CD4-positive, alpha-beta memory T cell (primary cell): Measurements from ENCODE around the gene TULP3. TPM values are rescaled to one million over a fixed set of nuclear protein-coding genes. Genes with fewer than 3 reads are reported as not detected.

Experiments
- CTCF ChIA-PET: fragments of 350-600 bp; sonication (Branson Sonifier 250); formaldehyde crosslinking; loops from one replicate; lab custom pipeline; 2021; ENCODE audit warnings: inconsistent platforms; ENCODE audit not compliant: partially characterized antibody; lab: Charles Lee
- POLR2A ChIA-PET: fragments of 350-600 bp; sonication (Branson Sonifier 250); formaldehyde crosslinking; loops from one replicate; lab custom pipeline; 2021; ENCODE audit not compliant: partially characterized antibody; lab: Charles Lee
- DNase-seq, 5 donors: peaks; one replicate each; pipeline versions ENCODE4 v3.0.0 to v3.0.0-alpha.2; 2020 to 2022; ENCODE audit warnings: mixed read lengths in 1 of 5
- H3K27ac ChIP-seq: one replicate; pipeline ENCODE4 v1.7.0; 2013; ENCODE audit warnings: low read depth, low read length
- H3K27me3 ChIP-seq: 2 replicates; pipeline ENCODE4 v1.7.0; 2013; ENCODE audit warnings: mild to moderate bottlenecking, low read length, moderate library complexity; ENCODE audit not compliant: insufficient read depth
- H3K36me3 ChIP-seq: 2 replicates; pipeline ENCODE4 v1.7.0; 2013; ENCODE audit warnings: mild to moderate bottlenecking, low read length, moderate library complexity; ENCODE audit not compliant: insufficient read depth
- H3K4me1 ChIP-seq: 2 replicates; pipeline ENCODE4 v1.7.0; 2013; ENCODE audit warnings: mild to moderate bottlenecking, low read length, moderate library complexity; ENCODE audit not compliant: insufficient read depth
- H3K4me3 ChIP-seq, 2 donors: one replicate each; pipeline ENCODE4 v1.7.0; 2013; ENCODE audit warnings: low read length in 2 of 2, mild to moderate bottlenecking in 1 of 2
- H3K9me3 ChIP-seq, 2 donors: one replicate each; pipeline ENCODE4 v1.7.0; 2013; ENCODE audit warnings: low read length in 2 of 2, control low read depth in 1 of 2; ENCODE audit not compliant: control insufficient read depth in 1 of 2
- H3K27ac Mint-ChIP-seq, 7 donors: one replicate each; pipeline ENCODE4 v1.8.0; 2020 to 2021; ENCODE audit warnings: mixed read lengths in 7 of 7, mild to moderate bottlenecking in 6 of 7, inconsistent platforms in 3 of 7, moderate library complexity in 3 of 7
- H3K27me3 Mint-ChIP-seq, 2 donors: one replicate each; pipeline ENCODE4 v1.8.0; 2020 to 2021; ENCODE audit warnings: mixed read lengths in 2 of 2
- H3K36me3 Mint-ChIP-seq, 2 donors: one replicate each; pipeline ENCODE4 v1.8.0; 2020 to 2021; ENCODE audit warnings: mixed read lengths in 2 of 2, inconsistent platforms in 1 of 2, mild to moderate bottlenecking in 1 of 2
- H3K4me1 Mint-ChIP-seq, 4 donors: one replicate each; pipeline ENCODE4 v1.8.0; 2020 to 2021; ENCODE audit warnings: mixed read lengths in 4 of 4, mild to moderate bottlenecking in 1 of 4
- H3K4me3 Mint-ChIP-seq, 8 donors: one replicate each; pipeline ENCODE4 v1.8.0; 2020 to 2021; ENCODE audit warnings: mixed read lengths in 8 of 8, mild to moderate bottlenecking in 7 of 8, moderate library complexity in 6 of 8, inconsistent platforms in 3 of 8
- H3K9me3 Mint-ChIP-seq, 8 donors: one replicate each; pipeline ENCODE4 v1.8.0; 2020 to 2021; ENCODE audit warnings: mixed read lengths in 8 of 8, mild to moderate bottlenecking in 5 of 8, inconsistent platforms in 3 of 8, moderate library complexity in 1 of 8
- intact Hi-C: fragments of 100-400 bp; cut with micrococcal nuclease; formaldehyde crosslinking; loops from one replicate; pipeline ENCODE4 v1.15.1; 2023
- polyA plus RNA-seq, 2 donors: library from polyadenylated mRNA; unstranded; fragments of 300-500 nt; fragmentation: Illumina TruSeq; gene quantifications; one replicate each; pipeline ENCODE4 v1.2.3, GENCODE V29; 2021
- total RNA-seq, 2 experiments: library from RNA; stranded (reverse); gene quantifications; one replicate each; pipeline ENCODE4 v1.2.3, GENCODE V29; 2021

Gene TULP3
- total and polyA plus RNA-seq, 4 experiments from 2014 or later = 6.7 to 10.0 (median 8.8) TPM

GRCh38 chr12:2923057-2923456 lies 32.4 kb downstream of the TULP3 start:
- Mint-ChIP-seq H3K4me3 (no peak overlapping the region), H3K36me3 (peaks cover 38 to 52% of the 10 kb centered on the region in 2 donors), H3K4me1 (no peaks in the 10 kb centered on the region), H3K27ac (no peak overlapping the region), H3K9me3 (no peaks in the 10 kb centered on the region), H3K27me3 (no peaks in the 10 kb centered on the region)
- Histone ChIP-seq H3K4me1 (no peaks in the 10 kb centered on the region), H3K27ac (no peak overlapping the region), H3K9me3 (no peaks in the 10 kb centered on the region), H3K4me3 (no peak overlapping the region), H3K27me3 (no peaks in the 10 kb centered on the region), H3K36me3 (peaks cover 10% of the 10 kb centered on the region)
- POLR2A ChIA-PET = no interaction called here
- DNase-seq = no peak
- CTCF ChIA-PET = interaction anchor here (0.7 to 1.3 kb wide), 2 partner anchors 22 to 529 kb away, joined by 3 to 4 read pairs; no protein-coding TSS in a partner anchor
- intact Hi-C loops = no loop called here

GRCh38 chr12:2924019-2924418 lies 33.3 kb downstream of the TULP3 start:
- H3K36me3 ChIP-seq = peaks cover 10% of the 10 kb centered on the region
- POLR2A ChIA-PET = no interaction called here
- Mint-ChIP-seq H3K27ac (peak overlapping the region in 1 of 7 donors; percentile 17), H3K4me1 (no peaks in the 10 kb centered on the region), H3K9me3 (no peaks in the 10 kb centered on the region), H3K27me3 (no peaks in the 10 kb centered on the region), H3K4me3 (no peak overlapping the region), H3K36me3 (peaks cover 39 to 51% of the 10 kb centered on the region in 2 donors)
- no peaks in the 10 kb centered on the region for H3K27me3 ChIP-seq
- H3K9me3 ChIP-seq = no peaks in the 10 kb centered on the region
- H3K4me1 ChIP-seq = no peaks in the 10 kb centered on the region
- CTCF ChIA-PET = no interaction called here
- H3K27ac ChIP-seq = no peak overlapping the region
- DNase-seq = no peak
- H3K4me3 ChIP-seq = no peak overlapping the region
- intact Hi-C loops = no loop called here

- intact Hi-C loops = no loop called here
Measured at GRCh38 chr12:2925322-2925995, 34.8 kb downstream of the TULP3 start.

GRCh38 chr12:2930865-2931264 lies 40.2 kb downstream of the TULP3 start:
- Mint-ChIP-seq H3K9me3 (peaks cover 0 to 3% (median 0%) of the 10 kb centered on the region in 8 donors), H3K36me3 (peaks cover 35 to 53% of the 10 kb centered on the region in 2 donors), H3K4me1 (no peaks in the 10 kb centered on the region), H3K4me3 (peak overlapping the region in 1 of 8 donors; percentile 2), H3K27me3 (no peaks in the 10 kb centered on the region), H3K27ac (no peak overlapping the region)
- Histone ChIP-seq H3K27ac (no peak overlapping the region), H3K9me3 (no peaks in the 10 kb centered on the region), H3K4me1 (no peaks in the 10 kb centered on the region), H3K4me3 (no peak overlapping the region), H3K27me3 (no peaks in the 10 kb centered on the region), H3K36me3 (peaks cover 10% of the 10 kb centered on the region)
- POLR2A ChIA-PET = no interaction called here
- no peak for DNase-seq
- CTCF ChIA-PET = no interaction called here
- intact Hi-C loops = no loop called here

More at GRCh38 chr12:2925322-2925995, 34.8 kb downstream of the TULP3 start:
- Histone ChIP-seq H3K4me3 (no peak overlapping the region), H3K27ac (no peak overlapping the region), H3K27me3 (no peaks in the 10 kb centered on the region), H3K9me3 (no peaks in the 10 kb centered on the region), H3K4me1 (no peaks in the 10 kb centered on the region), H3K36me3 (peaks cover 10% of the 10 kb centered on the region)
- ChIA-PET POLR2A (no interaction called here), CTCF (no interaction called here)
- Mint-ChIP-seq H3K27ac (peak overlapping the region in 2 of 7 donors; percentile 11 to 14), H3K27me3 (no peaks in the 10 kb centered on the region), H3K4me1 (no peaks in the 10 kb centered on the region), H3K4me3 (no peak overlapping the region), H3K36me3 (peaks cover 42 to 45% of the 10 kb centered on the region in 2 donors), H3K9me3 (no peaks in the 10 kb centered on the region)
- no peak for DNase-seq

GRCh38 chr12:2933586-2933985 lies 42.9 kb downstream of the TULP3 start:
- Histone ChIP-seq H3K36me3 (peaks cover 10% of the 10 kb centered on the region), H3K4me1 (no peaks in the 10 kb centered on the region), H3K4me3 (no peak overlapping the region), H3K27me3 (no peaks in the 10 kb centered on the region), H3K9me3 (no peaks in the 10 kb centered on the region), H3K27ac (no peak overlapping the region)
- Mint-ChIP-seq H3K36me3 (peaks cover 25 to 55% of the 10 kb centered on the region in 2 donors), H3K9me3 (peaks cover 0 to 3% (median 0%) of the 10 kb centered on the region in 8 donors), H3K27ac (no peak overlapping the region), H3K4me1 (no peaks in the 10 kb centered on the region), H3K27me3 (no peaks in the 10 kb centered on the region), H3K4me3 (no peak overlapping the region)
- intact Hi-C loops = no loop called here
- ChIA-PET POLR2A (no interaction called here), CTCF (interaction anchor here (0.8 kb wide), 1 partner anchor 9 kb away, joined by 3 read pairs; no protein-coding TSS in a partner anchor)
- no peak for DNase-seq

- peaks cover 27 to 61% of the 10 kb centered on the region in 2 donors for H3K36me3 Mint-ChIP-seq
Measured at GRCh38 chr12:2934371-2934770, 43.7 kb downstream of the TULP3 start.

GRCh38 chr12:2936301-2936700 lies 45.6 kb downstream of the TULP3 start:
- POLR2A ChIA-PET = no interaction called here
- no peak for DNase-seq
- H3K4me1 ChIP-seq = no peaks in the 10 kb centered on the region
- no peak overlapping the region for H3K27ac ChIP-seq
- no peaks in the 10 kb centered on the region for H3K4me1 Mint-ChIP-seq
- H3K4me3 ChIP-seq = no peak overlapping the region
- CTCF ChIA-PET = no interaction called here
- no peaks in the 10 kb centered on the region for H3K27me3 Mint-ChIP-seq
- no peak overlapping the region for H3K4me3 Mint-ChIP-seq
- H3K36me3 ChIP-seq = peaks cover 7% of the 10 kb centered on the region
- intact Hi-C loops = no loop called here
- H3K27me3 ChIP-seq = no peaks in the 10 kb centered on the region
- peaks cover 17 to 60% of the 10 kb centered on the region in 2 donors for H3K36me3 Mint-ChIP-seq
- no peak overlapping the region for H3K27ac Mint-ChIP-seq
- H3K9me3 ChIP-seq = no peaks in the 10 kb centered on the region
- H3K9me3 Mint-ChIP-seq = peaks cover 0 to 3% (median 0%) of the 10 kb centered on the region in 8 donors

More at GRCh38 chr12:2934371-2934770, 43.7 kb downstream of the TULP3 start:
- Mint-ChIP-seq H3K27ac (no peak overlapping the region), H3K4me3 (no peak overlapping the region), H3K9me3 (peaks cover 0 to 3% (median 0%) of the 10 kb centered on the region in 8 donors), H3K27me3 (no peaks in the 10 kb centered on the region), H3K4me1 (no peaks in the 10 kb centered on the region)
- ChIA-PET POLR2A (no interaction called here), CTCF (interaction anchor here (1.1 kb wide), 1 partner anchor 10 kb away, joined by 4 read pairs; no protein-coding TSS in a partner anchor)
- no peaks in the 10 kb centered on the region for H3K4me1 ChIP-seq
- peaks cover 10% of the 10 kb centered on the region for H3K36me3 ChIP-seq
- DNase-seq = no peak
- intact Hi-C loops = no loop called here
- no peak overlapping the region for H3K4me3 ChIP-seq
- no peak overlapping the region for H3K27ac ChIP-seq
- H3K9me3 ChIP-seq = no peaks in the 10 kb centered on the region
- H3K27me3 ChIP-seq = no peaks in the 10 kb centered on the region
